ENCODE data around the gene CHRD. TPM values are rescaled to one million over a fixed set of nuclear protein-coding genes. Genes with fewer than 3 reads are reported as not detected.

CHRD gene
- total and polyA plus RNA-seq, 8 donors = 5.2 to 27.2 (median 7.0) TPM

GRCh38 chr3:184378651-184379357, 1.1 kb upstream of the CHRD start:
- intact Hi-C loops (cut with DNase I; ENCODE audit: low total_unique reads) = loop anchor here (10.0 kb wide), 1 partner anchor 136 kb away; no protein-coding TSS in a partner anchor

DNA sequence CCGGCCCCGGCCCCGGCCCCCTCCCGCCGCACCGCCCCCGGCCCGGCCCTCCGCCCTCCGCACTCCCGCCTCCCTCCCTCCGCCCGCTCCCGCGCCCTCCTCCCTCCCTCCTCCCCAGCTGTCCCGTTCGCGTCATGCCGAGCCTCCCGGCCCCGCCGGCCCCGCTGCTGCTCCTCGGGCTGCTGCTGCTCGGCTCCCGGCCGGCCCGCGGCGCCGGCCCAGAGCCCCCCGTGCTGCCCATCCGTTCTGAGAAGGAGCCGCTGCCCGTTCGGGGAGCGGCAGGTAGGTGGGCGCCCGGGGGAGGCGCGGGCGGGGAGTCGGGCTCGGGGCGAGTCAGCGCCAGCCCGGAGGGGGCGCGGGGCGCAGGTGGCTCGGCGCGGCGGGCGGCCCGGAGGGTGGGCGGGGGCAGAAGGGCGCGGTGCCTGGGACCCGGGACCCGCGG, 352 bp downstream of the CHRD start:
- WGBS, 5 donors = 0 to 1% (median 0%) methylated on average over 11 to 59 of the region's 62 CpGs; no CpG with 5 or more reads in 1 of the 5 donors
- intact Hi-C loops (cut with DNase I; ENCODE audit: low total_unique reads) = no loop called here
- peaks cover 0 to 12% (median 5%) of the 10 kb centered on the region in 4 donors for H3K36me3 ChIP-seq
- H3K27me3 ChIP-seq = peaks cover 0 to 71% (median 32%) of the 10 kb centered on the region in 3 donors
- H3K4me3 ChIP-seq = peak overlapping the region; percentile 57 to 62 (median 60)
- peak overlapping the region in 3 of 5 donors; percentile 56 to 79 (median 76) for H3K27ac ChIP-seq
- no peaks in the 10 kb centered on the region for H3K9me3 ChIP-seq
- peak; percentile 68 to 91 for DNase-seq
- TF ChIP-seq, protein P1, sequence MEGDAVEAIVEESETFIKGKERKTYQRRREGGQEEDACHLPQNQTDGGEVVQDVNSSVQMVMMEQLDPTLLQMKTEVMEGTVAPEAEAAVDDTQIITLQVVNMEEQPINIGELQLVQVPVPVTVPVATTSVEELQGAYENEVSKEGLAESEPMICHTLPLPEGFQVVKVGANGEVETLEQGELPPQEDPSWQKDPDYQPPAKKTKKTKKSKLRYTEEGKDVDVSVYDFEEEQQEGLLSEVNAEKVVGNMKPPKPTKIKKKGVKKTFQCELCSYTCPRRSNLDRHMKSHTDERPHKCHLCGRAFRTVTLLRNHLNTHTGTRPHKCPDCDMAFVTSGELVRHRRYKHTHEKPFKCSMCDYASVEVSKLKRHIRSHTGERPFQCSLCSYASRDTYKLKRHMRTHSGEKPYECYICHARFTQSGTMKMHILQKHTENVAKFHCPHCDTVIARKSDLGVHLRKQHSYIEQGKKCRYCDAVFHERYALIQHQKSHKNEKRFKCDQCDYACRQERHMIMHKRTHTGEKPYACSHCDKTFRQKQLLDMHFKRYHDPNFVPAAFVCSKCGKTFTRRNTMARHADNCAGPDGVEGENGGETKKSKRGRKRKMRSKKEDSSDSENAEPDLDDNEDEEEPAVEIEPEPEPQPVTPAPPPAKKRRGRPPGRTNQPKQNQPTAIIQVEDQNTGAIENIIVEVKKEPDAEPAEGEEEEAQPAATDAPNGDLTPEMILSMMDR (IDR thresholded peaks at IDR 0.05) = no peak
- TF ChIP-seq POLR2AphosphoS5 (IDR thresholded peaks at IDR 0.05) (no peak), EP300 (IDR thresholded peaks at IDR 0.05) (no peak), POLR2A (IDR thresholded peaks at IDR 0.05) (no peak)
- peaks cover 23 to 45% (median 37%) of the 10 kb centered on the region in 4 donors for H3K4me1 ChIP-seq

More at GRCh38 chr3:184378651-184379357, 1.1 kb upstream of the CHRD start:
- Histone ChIP-seq H3K27ac (peak overlapping the region in 4 of 5 donors; percentile 39 to 79 (median 74)), H3K4me1 (peaks cover 23 to 45% (median 37%) of the 10 kb centered on the region in 4 donors), H3K36me3 (peaks cover 0 to 7% (median 0%) of the 10 kb centered on the region in 4 donors), H3K9me3 (no peaks in the 10 kb centered on the region), H3K27me3 (peaks cover 0 to 71% (median 32%) of the 10 kb centered on the region in 3 donors), H3K4me3 (no peak overlapping the region)
- 73 to 78% (median 75%) methylated on average over 10 of the region's 10 CpGs for WGBS, 5 donors
- DNase-seq = no peak
- no peak for TF ChIP-seq POLR2AphosphoS5 (IDR thresholded peaks at IDR 0.05)
- TF ChIP-seq EP300 (IDR thresholded peaks at IDR 0.05) = no peak
- TF ChIP-seq POLR2A (IDR thresholded peaks at IDR 0.05) = no peak
- TF ChIP-seq, protein P1 (IDR thresholded peaks at IDR 0.05) = no peak

- intact Hi-C loops (cut with DNase I; ENCODE audit: low total_unique reads) = no loop called here
- DNase-seq = peak in 1 of 2 donors; percentile 54
- TF ChIP-seq POLR2A (IDR thresholded peaks at IDR 0.05) = no peak
- TF ChIP-seq, protein P1 (IDR thresholded peaks at IDR 0.05) = no peak
- H3K27ac ChIP-seq = peak overlapping the region in 4 of 5 donors; percentile 3 to 79 (median 66)
- peaks cover 0 to 12% (median 5%) of the 10 kb centered on the region in 4 donors for H3K36me3 ChIP-seq
- H3K4me1 ChIP-seq = peaks cover 23 to 45% (median 37%) of the 10 kb centered on the region in 4 donors
- peaks cover 0 to 71% (median 32%) of the 10 kb centered on the region in 3 donors for H3K27me3 ChIP-seq
- H3K4me3 ChIP-seq = peak overlapping the region; percentile 57 to 62 (median 60)
- 2 to 6% (median 3%) methylated on average over 6 to 42 of the region's 42 CpGs for WGBS, 5 donors
- H3K9me3 ChIP-seq = no peaks in the 10 kb centered on the region
Measured at GRCh38 chr3:184380627-184381260, 890 bp downstream of the CHRD start.

Measured in stomach (tissue), 9 donors.